Mucosa of descending colon (tissue), 3 donors: Measurements from ENCODE around the gene HDAC4. TPM values are rescaled to one million over a fixed set of nuclear protein-coding genes. Genes with fewer than 3 reads are reported as not detected.
A peak's percentile ranks its signal among the peaks of the same experiment; 100 is the strongest.

Experiments used
- ATAC-seq: fragments of 200-7000 bp; cut with Tn5 transposase; one replicate; pipeline ENCODE4 v1.9.1; 2020; ENCODE audit warnings: mild to moderate bottlenecking, moderate library complexity
- DNase-seq, 3 donors: peaks; one replicate each; pipeline ENCODE4 v3.0.0-alpha.2; 2020
- H3K36me3 ChIP-seq: fragments of 200-600 bp; one replicate; pipeline ENCODE4 v1.8.0; 2021; ENCODE audit warnings: low read depth, mild to moderate bottlenecking
- H3K4me1 ChIP-seq: fragments of 200-600 bp; one replicate; pipeline ENCODE4 v1.8.0; 2021; ENCODE audit warnings: low read depth, mild to moderate bottlenecking
- H3K4me3 ChIP-seq: fragments of 200-600 bp; one replicate; pipeline ENCODE4 v1.8.0; 2021; ENCODE audit warnings: mild to moderate bottlenecking
- H3K9me3 ChIP-seq: fragments of 200-600 bp; one replicate; pipeline ENCODE4 v1.8.0; 2021; ENCODE audit warnings: mild to moderate bottlenecking
- intact Hi-C, 2 donors: fragments of 100-400 bp; cut with DNase I in 1 of 2; cut with micrococcal nuclease in 1 of 2; formaldehyde crosslinking; loops; one replicate each; pipeline versions ENCODE4 v1.11.0 to v1.11.1; 2022; cut with DNase I, micrococcal nuclease
- total RNA-seq, 3 donors: library from RNA; stranded (reverse); fragmentation: NEBNext Ultra II Directional in 2 of 3; extraction: Animal tissue kit (Norgen Biotek cat#: 25700) in 2 of 3; gene quantifications; one replicate each; pipeline versions ENCODE4 v1.2.1 to v1.2.4, GENCODE V29; 2021 to 2023
- TF ChIP-seq, protein P1 (sequence below): fragments of 200-600 bp; IDR thresholded peaks from one replicate; pipeline ENCODE4 v1.8.0; 2022; ENCODE audit warnings: antibody characterized with exemption, mild to moderate bottlenecking
- donor health status: DM: no; HTN: no; CAD: no; lungs with moderate emphysema.
- donor health status: DM: no; HTN: no; CAD: no.
- donor health status: DM: no; HTN: yes; CAD: no.

Gene HDAC4
- total RNA-seq, 3 donors from 2014 or later = 41.4 to 147 (median 44.0) TPM

DNA sequence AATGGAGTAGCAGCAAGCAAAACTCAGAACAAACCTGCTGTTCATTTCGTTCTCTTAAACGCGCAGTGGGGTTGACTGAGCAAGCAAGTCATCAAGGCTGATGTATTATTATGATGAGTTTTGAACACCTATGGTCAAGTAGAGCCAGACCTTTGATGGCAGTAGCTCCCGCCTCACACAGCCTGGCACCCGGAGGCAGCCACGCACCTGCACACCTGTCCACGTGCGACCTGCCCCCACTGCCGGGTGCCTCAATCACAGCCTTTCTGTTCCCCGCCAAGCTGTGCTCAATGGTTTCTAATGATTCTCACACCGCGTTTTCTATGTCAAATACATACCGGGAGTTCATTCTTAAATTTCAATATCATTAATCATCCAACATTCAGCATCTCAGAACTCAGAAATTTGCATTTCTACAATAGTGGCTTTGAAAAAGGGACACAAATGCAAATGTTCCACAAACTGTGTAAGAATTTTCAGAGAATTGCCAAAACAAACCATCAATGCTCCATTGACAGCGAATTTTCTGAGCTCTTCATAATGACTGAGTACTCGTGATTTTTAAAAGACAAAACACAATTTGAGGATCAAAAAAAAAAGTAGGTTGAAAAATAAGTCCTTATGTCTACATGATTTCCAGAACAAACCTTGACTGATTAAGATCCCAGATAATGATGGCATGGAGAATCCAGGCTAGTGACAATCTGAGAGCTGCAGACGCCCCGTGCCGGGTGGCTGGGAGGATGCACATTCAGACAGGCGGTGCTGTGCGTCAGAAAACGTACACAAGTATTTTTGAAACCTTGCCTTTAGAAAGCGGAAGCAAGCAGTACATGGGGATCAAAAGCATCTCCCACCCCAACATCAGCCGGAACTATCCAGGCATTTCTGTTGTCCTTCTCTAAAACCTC lies 56.6 kb downstream of the HDAC4 start:
- Histone ChIP-seq H3K9me3 (no peaks in the 10 kb centered on the region), H3K36me3 (no peaks in the 10 kb centered on the region), H3K4me3 (no peak overlapping the region), H3K4me1 (peaks cover 20% of the 10 kb centered on the region)
- TF ChIP-seq, protein P1, sequence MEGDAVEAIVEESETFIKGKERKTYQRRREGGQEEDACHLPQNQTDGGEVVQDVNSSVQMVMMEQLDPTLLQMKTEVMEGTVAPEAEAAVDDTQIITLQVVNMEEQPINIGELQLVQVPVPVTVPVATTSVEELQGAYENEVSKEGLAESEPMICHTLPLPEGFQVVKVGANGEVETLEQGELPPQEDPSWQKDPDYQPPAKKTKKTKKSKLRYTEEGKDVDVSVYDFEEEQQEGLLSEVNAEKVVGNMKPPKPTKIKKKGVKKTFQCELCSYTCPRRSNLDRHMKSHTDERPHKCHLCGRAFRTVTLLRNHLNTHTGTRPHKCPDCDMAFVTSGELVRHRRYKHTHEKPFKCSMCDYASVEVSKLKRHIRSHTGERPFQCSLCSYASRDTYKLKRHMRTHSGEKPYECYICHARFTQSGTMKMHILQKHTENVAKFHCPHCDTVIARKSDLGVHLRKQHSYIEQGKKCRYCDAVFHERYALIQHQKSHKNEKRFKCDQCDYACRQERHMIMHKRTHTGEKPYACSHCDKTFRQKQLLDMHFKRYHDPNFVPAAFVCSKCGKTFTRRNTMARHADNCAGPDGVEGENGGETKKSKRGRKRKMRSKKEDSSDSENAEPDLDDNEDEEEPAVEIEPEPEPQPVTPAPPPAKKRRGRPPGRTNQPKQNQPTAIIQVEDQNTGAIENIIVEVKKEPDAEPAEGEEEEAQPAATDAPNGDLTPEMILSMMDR = no peak
- ATAC-seq (no peak), DNase-seq (no peak)
- intact Hi-C loops = no loop called here

DNA sequence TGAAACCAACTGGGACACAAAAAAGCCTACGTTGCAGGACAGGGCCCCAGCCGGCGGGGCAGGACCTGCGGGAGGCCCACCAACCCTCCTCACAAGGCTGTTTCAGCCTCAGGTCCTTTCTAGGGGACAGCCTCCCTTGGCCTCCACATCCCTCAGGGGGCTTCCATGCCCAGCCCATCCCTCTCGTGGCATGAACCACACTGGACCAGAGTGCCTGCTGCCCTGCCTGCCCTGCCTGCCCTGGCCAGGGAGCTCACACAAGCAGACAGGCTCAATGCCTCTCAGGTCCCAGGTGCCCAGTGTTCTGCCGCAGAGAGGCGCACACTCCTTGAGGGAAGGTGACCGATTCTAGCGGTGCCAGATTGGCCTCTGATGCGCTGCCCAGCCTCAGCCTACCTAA lies 57.4 kb downstream of the HDAC4 start:
- intact Hi-C loops = no loop called here
- H3K9me3 ChIP-seq = no peaks in the 10 kb centered on the region
- TF ChIP-seq, protein P1 = no peak
- ATAC-seq (no peak), DNase-seq (peak in 1 of 3 donors; percentile 26)
- peaks cover 12% of the 10 kb centered on the region for H3K4me1 ChIP-seq
- H3K36me3 ChIP-seq = no peaks in the 10 kb centered on the region
- no peak overlapping the region for H3K4me3 ChIP-seq

DNA sequence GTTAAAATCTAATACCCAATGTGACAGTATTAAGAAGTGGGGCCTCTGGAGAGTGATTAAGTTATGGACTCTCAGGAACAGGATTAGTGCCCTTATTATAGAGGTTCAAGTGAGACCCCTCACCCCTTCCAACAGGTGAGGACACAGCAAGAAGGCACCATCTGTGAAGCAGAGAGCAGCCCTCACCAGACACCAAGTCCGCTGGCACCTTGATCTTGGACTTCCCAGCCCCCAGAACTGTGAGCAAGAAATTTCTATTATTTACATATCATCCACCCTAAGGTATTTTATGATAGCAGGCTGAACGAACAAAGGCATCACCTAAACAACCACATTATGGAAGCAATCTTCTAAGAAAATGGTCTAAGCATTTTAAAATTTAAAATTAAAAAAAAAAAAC lies 59.0 kb downstream of the HDAC4 start:
- Histone ChIP-seq H3K36me3 (no peaks in the 10 kb centered on the region), H3K9me3 (no peaks in the 10 kb centered on the region), H3K4me1 (peaks cover 15% of the 10 kb centered on the region), H3K4me3 (no peak overlapping the region)
- intact Hi-C loops = no loop called here
- no peak for ATAC-seq
- no peak for DNase-seq
- TF ChIP-seq, protein P1 = no peak

DNA sequence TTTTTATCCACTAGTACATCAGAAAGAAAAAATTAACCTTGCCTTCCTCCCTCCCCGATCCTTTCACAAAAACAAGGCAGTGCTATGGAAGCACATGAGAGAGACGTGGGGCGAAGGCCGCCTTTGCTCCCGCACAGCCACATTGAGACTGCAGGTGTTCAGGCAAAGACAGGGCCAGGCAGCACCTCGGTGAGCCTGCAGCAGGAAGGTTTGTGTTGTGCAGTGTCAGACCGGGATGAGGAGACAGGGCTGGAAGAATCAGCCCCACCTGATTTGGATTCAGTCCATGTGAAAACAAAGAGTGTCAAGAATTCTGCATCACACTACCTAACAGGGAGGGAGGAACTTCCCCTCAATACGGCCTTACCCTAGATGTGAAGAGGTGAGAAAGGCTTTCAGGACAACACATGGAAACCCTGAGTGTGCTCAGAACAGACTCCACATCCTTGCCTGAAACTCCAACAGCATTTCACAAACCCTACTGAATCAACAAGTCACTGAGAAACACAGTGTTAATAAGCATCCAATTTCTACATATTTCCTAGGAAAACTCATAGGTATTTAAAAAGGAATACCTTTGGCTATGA lies 59.6 kb downstream of the HDAC4 start:
- ATAC-seq (no peak), DNase-seq (no peak)
- Histone ChIP-seq H3K9me3 (no peaks in the 10 kb centered on the region), H3K4me3 (no peak overlapping the region), H3K4me1 (peaks cover 15% of the 10 kb centered on the region), H3K36me3 (no peaks in the 10 kb centered on the region)
- TF ChIP-seq, protein P1 = no peak
- intact Hi-C loops = no loop called here

DNA sequence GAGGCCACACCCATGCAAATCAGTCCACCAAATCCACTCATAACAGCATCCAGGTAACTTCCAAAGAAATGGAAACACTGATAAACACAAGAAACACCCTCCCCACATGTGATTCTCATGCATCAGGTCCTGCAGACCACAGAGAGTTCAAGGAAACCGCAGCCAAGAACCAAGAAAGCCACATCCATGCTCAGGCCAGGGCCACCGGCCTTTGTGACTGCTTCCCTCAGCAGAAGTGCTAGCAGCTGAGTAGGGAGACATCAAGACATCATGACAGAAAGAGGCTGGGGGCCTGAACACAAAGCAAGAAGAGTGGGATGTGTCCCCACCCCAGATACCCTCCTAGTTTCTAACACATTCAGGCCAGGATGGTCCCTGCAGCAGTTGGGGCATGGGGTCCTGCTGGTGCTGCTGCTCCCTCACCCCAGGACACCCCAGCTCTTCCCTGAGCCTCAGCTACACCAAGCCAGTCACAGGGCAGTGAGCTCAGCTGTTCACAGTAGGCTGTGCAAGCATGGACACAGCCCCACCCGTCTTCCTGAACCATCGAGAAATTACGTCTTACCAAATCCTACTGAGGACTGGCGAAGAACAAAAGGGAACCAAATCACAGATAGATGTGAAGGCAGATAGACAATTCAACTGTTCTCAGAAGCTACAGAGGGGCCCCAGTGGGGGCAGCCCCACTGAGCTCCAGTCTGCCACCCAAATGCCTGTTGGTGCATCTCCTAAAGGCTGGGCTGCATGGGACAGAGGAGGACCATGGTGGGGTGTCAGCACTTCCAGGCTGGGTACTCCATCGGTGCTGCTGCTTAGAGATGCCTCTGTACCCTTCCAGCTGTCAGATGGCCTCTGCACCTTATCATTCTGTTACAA lies 60.9 kb downstream of the HDAC4 start:
- Histone ChIP-seq H3K36me3 (no peaks in the 10 kb centered on the region), H3K9me3 (no peaks in the 10 kb centered on the region), H3K4me1 (peaks cover 13% of the 10 kb centered on the region), H3K4me3 (no peak overlapping the region)
- DNase-seq (no peak), ATAC-seq (peak; percentile 22)
- TF ChIP-seq, protein P1 = no peak
- intact Hi-C loops = no loop called here
